HCT116 (cell line): ENCODE measurements around the gene NRSN1. TPM values are rescaled to one million over a fixed set of nuclear protein-coding genes. Genes with fewer than 3 reads are reported as not detected.

Source experiments
- ATAC-seq: fragments of 200-7000 bp; cut with Tn5 transposase; 2 replicates; pipeline ENCODE4 v1.9.1; 2020; ENCODE audit warnings: mild to moderate bottlenecking, moderate library complexity
- BruUV-seq: library from RNA; stranded (reverse); fragments of 400-500 nt; replicated peaks from 2 replicates; lab custom pipeline; 2021; lab: Mats Ljungman, UMichigan
- CTCF ChIA-PET: fragments of 300-600 bp; sonication (Branson Sonifier 250); formaldehyde crosslinking; loops from one replicate; lab custom pipeline; 2021; ENCODE audit warnings: antibody characterized with exemption; lab: Charles Lee
- POLR2A ChIA-PET: fragments of 300-600, 350-600 bp; sonication (Branson Sonifier 250); formaldehyde crosslinking; loops from one replicate; lab custom pipeline; 2021; ENCODE audit warnings: antibody characterized with exemption; lab: Charles Lee
- RAD21 ChIA-PET, 2 experiments: fragments of 300-600 bp; sonication (Branson Sonifier 250); formaldehyde crosslinking; loops; one replicate each; lab custom pipeline; 2023; ENCODE audit warnings: low total read pairs in 2 of 2; ENCODE audit not compliant: uncharacterized antibody in 2 of 2, unreplicated experiment in 2 of 2, low non-redundant PET in 1 of 2; lab: Charles Lee
- DNase-seq: peaks from one replicate; pipeline ENCODE4 v3.0.0-alpha.2; 2010; ENCODE audit warnings: low read depth, low spot score
- H2AFZ ChIP-seq: fragments of 200-600 bp; shearing (Covaris generic), sonication (generic); 2 replicates; pipeline ENCODE4 v1.6.1; 2017; ENCODE audit warnings: low read depth, mixed run types, mixed read lengths, antibody characterized with exemption, low read length; ENCODE audit not compliant: poor library complexity, severe bottlenecking
- H3K27ac ChIP-seq: 2 replicates; pipeline ENCODE4 v1.5.1; 2012; ENCODE audit warnings: low read depth, low read length
- H3K27me3 ChIP-seq: fragments of 200-600 bp; sonication (generic); 2 replicates; pipeline ENCODE4 v1.6.1; 2016; ENCODE audit warnings: mixed run types, low read length, mixed read lengths; ENCODE audit not compliant: insufficient read depth
- H3K36me3 ChIP-seq, 2 experiments: fragments of 200-500 bp in 1 of 2; fragments of 200-600 bp in 1 of 2; sonication (Bioruptor generic) in 1 of 2; sonication (generic) in 1 of 2; 2 replicates each; pipeline versions ENCODE4 v1.5.1 to v1.6.1; 2014 to 2016; ENCODE audit warnings: low read length in 2 of 2, inconsistent platforms in 1 of 2, mixed read lengths in 1 of 2, mixed run types in 1 of 2; ENCODE audit not compliant: insufficient read depth in 2 of 2, control insufficient read depth in 1 of 2
- H3K4me1 ChIP-seq, 2 experiments: fragments of 200-600 bp in 1 of 2; sonication (generic) in 1 of 2; 2 replicates each; pipeline versions ENCODE4 v1.5.1 to v1.6.1; 2012 to 2017; ENCODE audit warnings: low read length in 2 of 2, inconsistent platforms in 1 of 2, mild to moderate bottlenecking in 1 of 2, mixed read lengths in 1 of 2, mixed run types in 1 of 2, moderate library complexity in 1 of 2; ENCODE audit not compliant: insufficient read depth in 2 of 2, control insufficient read depth in 1 of 2
- H3K4me2 ChIP-seq: fragments of 200-600 bp; sonication (generic); 2 replicates; pipeline ENCODE4 v1.6.1; 2017; ENCODE audit warnings: mixed run types, low read length, mixed read lengths
- H3K4me3 ChIP-seq, 2 experiments: fragments of 200-600 bp in 1 of 2; sonication (generic) in 1 of 2; replicated peaks in 1 of 2; 2 replicates each; pipeline ENCODE4 v1.5.1; 2011 to 2016; ENCODE audit warnings: low read length in 2 of 2, control low read depth in 1 of 2, low read depth in 1 of 2, mild to moderate bottlenecking in 1 of 2, mixed read lengths in 1 of 2, mixed run types in 1 of 2
- H3K79me2 ChIP-seq: fragments of 200-600 bp; sonication (generic); 2 replicates; pipeline ENCODE4 v1.6.1; 2017; ENCODE audit warnings: mild to moderate bottlenecking, mixed run types, low read length, moderate library complexity, mixed read lengths; ENCODE audit not compliant: insufficient read depth
- H3K9ac ChIP-seq: fragments of 200-600 bp; sonication (generic); 2 replicates; pipeline ENCODE4 v1.6.1; 2016; ENCODE audit warnings: low read length, mixed read lengths
- H3K9me2 ChIP-seq: fragments of 200-600 bp; sonication (generic), shearing (Covaris generic); 2 replicates; pipeline ENCODE4 v1.6.1; 2017; ENCODE audit warnings: mixed run types, mild to moderate bottlenecking, moderate library complexity; ENCODE audit not compliant: insufficient read depth
- H3K9me3 ChIP-seq, 2 experiments: fragments of 200-500 bp in 1 of 2; fragments of 200-600 bp in 1 of 2; sonication (Bioruptor generic) in 1 of 2; sonication (generic) in 1 of 2; 2 replicates each; pipeline ENCODE4 v1.6.1; 2014 to 2017; ENCODE audit warnings: low read length in 2 of 2, mixed read lengths in 2 of 2, inconsistent platforms in 1 of 2, low read depth in 1 of 2, mild to moderate bottlenecking in 1 of 2, mixed run types in 1 of 2, moderate library complexity in 1 of 2; ENCODE audit not compliant: control insufficient read depth in 1 of 2, insufficient read depth in 1 of 2
- H4K20me1 ChIP-seq: fragments of 200-600 bp; sonication (generic), shearing (Covaris generic); 2 replicates; pipeline ENCODE4 v1.6.1; 2017; ENCODE audit warnings: mixed run types, mild to moderate bottlenecking, moderate library complexity; ENCODE audit not compliant: insufficient read depth
- CBX3 ChIP-seq: IDR thresholded peaks from 2 replicates; pipeline ENCODE4 v1.6.1; 2012; ENCODE audit warnings: low read depth
- EGR1 ChIP-seq: IDR thresholded peaks from 2 replicates; pipeline ENCODE4 v1.6.1; 2012; ENCODE audit warnings: low read depth
- ELF1 ChIP-seq: IDR thresholded peaks from 2 replicates; pipeline ENCODE4 v1.6.1; 2012; ENCODE audit warnings: low read depth, borderline replicate concordance
- EZH2 ChIP-seq: fragments of 200-600 bp; sonication (generic); IDR thresholded peaks from 2 replicates; pipeline ENCODE4 v1.6.1; 2017; ENCODE audit warnings: antibody characterized with exemption, mixed run types
- EZH2phosphoT487 ChIP-seq: fragments of 200-600 bp; IDR thresholded peaks from 2 replicates; pipeline ENCODE4 v1.6.1; 2018; ENCODE audit warnings: antibody characterized with exemption, borderline replicate concordance
- FOSL1 ChIP-seq: IDR thresholded peaks from 2 replicates; pipeline ENCODE4 v1.6.1; 2012; ENCODE audit warnings: low read depth
- JUND ChIP-seq: IDR thresholded peaks from 2 replicates; pipeline ENCODE4 v1.6.1; 2012
- POLR2A ChIP-seq: IDR thresholded peaks from 2 replicates; pipeline ENCODE4 v1.7.0; 2011; ENCODE audit warnings: borderline replicate concordance; ENCODE audit not compliant: insufficient read depth, insufficient read length; ENCODE audit errors: extremely low read depth
- POLR2AphosphoS5 ChIP-seq: IDR thresholded peaks from 2 replicates; pipeline ENCODE4 v1.6.1; 2011; ENCODE audit warnings: mild to moderate bottlenecking, low read depth, low read length, moderate library complexity
- RAD21 ChIP-seq: IDR thresholded peaks from 2 replicates; pipeline ENCODE4 v1.6.1; 2012; ENCODE audit warnings: low read depth, mild to moderate bottlenecking
- SRF ChIP-seq: IDR thresholded peaks from 2 replicates; pipeline ENCODE4 v1.6.1; 2012; ENCODE audit warnings: low read depth
- TCF7L2 ChIP-seq: IDR thresholded peaks from 2 replicates; pipeline ENCODE4 v1.7.0; 2011; ENCODE audit warnings: borderline replicate concordance, inconsistent platforms; ENCODE audit not compliant: insufficient read depth, insufficient read length; ENCODE audit errors: extremely low read depth
- YY1 ChIP-seq: IDR thresholded peaks from 2 replicates; pipeline ENCODE4 v1.6.1; 2011; ENCODE audit warnings: low read length, low read depth, moderate library complexity, mild to moderate bottlenecking; ENCODE audit not compliant: insufficient replicate concordance; ENCODE audit errors: extremely low read depth
- ZNF274 ChIP-seq: fragments of 200-500 bp; sonication (Bioruptor generic); IDR thresholded peaks from 2 replicates; pipeline ENCODE4 v1.6.1; 2014; ENCODE audit warnings: mild to moderate bottlenecking, low read depth, low read length, inconsistent platforms
- intact Hi-C: fragments of 100-400 bp; cut with micrococcal nuclease; formaldehyde crosslinking; loops from 2 replicates; pipeline ENCODE4 v1.10.0; 2022
- total RNA-seq: library from RNA; stranded (reverse); gene quantifications from one replicate; pipeline ENCODE4 v1.2.1, GENCODE V29; 2021; ENCODE audit not compliant: unreplicated experiment
- TF ChIP-seq, protein P1 (sequence below): IDR thresholded peaks from 2 replicates; pipeline ENCODE4 v1.6.1; 2012
- TF ChIP-seq, protein P2 (sequence below): IDR thresholded peaks from 2 replicates; pipeline ENCODE4 v1.6.1; 2012
- TF ChIP-seq, protein P3 (sequence below): IDR thresholded peaks from 2 replicates; pipeline ENCODE4 v1.6.1; 2012; ENCODE audit warnings: low read depth
- TF ChIP-seq, protein P4 (sequence below): IDR thresholded peaks from 2 replicates; pipeline ENCODE4 v1.6.1; 2011; ENCODE audit warnings: mild to moderate bottlenecking, low read length, moderate library complexity; ENCODE audit not compliant: insufficient replicate concordance; ENCODE audit errors: extremely low read depth
- TF ChIP-seq, protein P5 (sequence below), 3 experiments: fragments of 200-600 bp in 1 of 3; sonication (generic) in 1 of 3; IDR thresholded peaks in 2 of 3; conservative IDR thresholded peaks in 1 of 3; 2 replicates each; pipeline ENCODE4 v1.5.1; 2012 to 2017; ENCODE audit warnings: low read depth in 2 of 3, low read length in 2 of 3, antibody characterized with exemption in 1 of 3, borderline replicate concordance in 1 of 3, control low read depth in 1 of 3, mild to moderate bottlenecking in 1 of 3, mixed read lengths in 1 of 3, mixed run types in 1 of 3, moderate library complexity in 1 of 3; ENCODE audit not compliant: insufficient read depth in 1 of 3

NRSN1 gene
- total RNA-seq, 1 experiment from 2014 or later, result not detected

DNA sequence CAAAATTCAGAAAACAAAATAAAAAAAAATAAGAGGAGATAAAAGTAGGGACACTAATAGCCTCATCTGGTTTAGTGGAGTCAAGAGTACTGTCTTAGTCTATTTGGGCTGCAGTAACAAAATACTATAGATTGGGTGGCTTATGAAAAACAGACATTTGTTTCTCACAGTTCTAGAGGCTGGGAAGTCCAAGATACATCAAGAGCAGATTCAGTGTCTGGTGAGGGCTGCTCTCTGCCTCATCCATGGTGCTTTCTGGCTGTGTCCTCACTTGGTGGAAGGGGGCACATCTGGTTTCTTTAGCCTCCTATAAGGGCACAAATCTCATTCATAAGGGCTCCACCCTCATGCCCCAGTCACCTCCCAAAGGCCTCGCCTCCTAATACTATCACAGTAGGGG is 26.0 kb downstream of the NRSN1 start:
- no peak overlapping the region for H3K27ac ChIP-seq
- no peaks in the 10 kb centered on the region for H3K36me3 ChIP-seq
- no TSS peak for BruUV-seq
- H3K9me2 ChIP-seq, result no peaks in the 10 kb centered on the region
- TF ChIP-seq EZH2phosphoT487 (no peak), YY1 (no peak), EGR1 (no peak), POLR2AphosphoS5 (no peak), JUND (no peak), SRF (no peak), RAD21 (no peak), POLR2A (no peak), ZNF274 (no peak), TCF7L2 (no peak), ELF1 (no peak), FOSL1 (no peak), CBX3 (no peak), EZH2 (no peak)
- TF ChIP-seq, protein P1, sequence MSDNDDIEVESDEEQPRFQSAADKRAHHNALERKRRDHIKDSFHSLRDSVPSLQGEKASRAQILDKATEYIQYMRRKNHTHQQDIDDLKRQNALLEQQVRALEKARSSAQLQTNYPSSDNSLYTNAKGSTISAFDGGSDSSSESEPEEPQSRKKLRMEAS, result no peak
- TF ChIP-seq, protein P2, sequence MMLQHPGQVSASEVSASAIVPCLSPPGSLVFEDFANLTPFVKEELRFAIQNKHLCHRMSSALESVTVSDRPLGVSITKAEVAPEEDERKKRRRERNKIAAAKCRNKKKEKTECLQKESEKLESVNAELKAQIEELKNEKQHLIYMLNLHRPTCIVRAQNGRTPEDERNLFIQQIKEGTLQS, result no peak
- TF ChIP-seq, protein P3, sequence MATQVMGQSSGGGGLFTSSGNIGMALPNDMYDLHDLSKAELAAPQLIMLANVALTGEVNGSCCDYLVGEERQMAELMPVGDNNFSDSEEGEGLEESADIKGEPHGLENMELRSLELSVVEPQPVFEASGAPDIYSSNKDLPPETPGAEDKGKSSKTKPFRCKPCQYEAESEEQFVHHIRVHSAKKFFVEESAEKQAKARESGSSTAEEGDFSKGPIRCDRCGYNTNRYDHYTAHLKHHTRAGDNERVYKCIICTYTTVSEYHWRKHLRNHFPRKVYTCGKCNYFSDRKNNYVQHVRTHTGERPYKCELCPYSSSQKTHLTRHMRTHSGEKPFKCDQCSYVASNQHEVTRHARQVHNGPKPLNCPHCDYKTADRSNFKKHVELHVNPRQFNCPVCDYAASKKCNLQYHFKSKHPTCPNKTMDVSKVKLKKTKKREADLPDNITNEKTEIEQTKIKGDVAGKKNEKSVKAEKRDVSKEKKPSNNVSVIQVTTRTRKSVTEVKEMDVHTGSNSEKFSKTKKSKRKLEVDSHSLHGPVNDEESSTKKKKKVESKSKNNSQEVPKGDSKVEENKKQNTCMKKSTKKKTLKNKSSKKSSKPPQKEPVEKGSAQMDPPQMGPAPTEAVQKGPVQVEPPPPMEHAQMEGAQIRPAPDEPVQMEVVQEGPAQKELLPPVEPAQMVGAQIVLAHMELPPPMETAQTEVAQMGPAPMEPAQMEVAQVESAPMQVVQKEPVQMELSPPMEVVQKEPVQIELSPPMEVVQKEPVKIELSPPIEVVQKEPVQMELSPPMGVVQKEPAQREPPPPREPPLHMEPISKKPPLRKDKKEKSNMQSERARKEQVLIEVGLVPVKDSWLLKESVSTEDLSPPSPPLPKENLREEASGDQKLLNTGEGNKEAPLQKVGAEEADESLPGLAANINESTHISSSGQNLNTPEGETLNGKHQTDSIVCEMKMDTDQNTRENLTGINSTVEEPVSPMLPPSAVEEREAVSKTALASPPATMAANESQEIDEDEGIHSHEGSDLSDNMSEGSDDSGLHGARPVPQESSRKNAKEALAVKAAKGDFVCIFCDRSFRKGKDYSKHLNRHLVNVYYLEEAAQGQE, result no peak
- TF ChIP-seq, protein P4, sequence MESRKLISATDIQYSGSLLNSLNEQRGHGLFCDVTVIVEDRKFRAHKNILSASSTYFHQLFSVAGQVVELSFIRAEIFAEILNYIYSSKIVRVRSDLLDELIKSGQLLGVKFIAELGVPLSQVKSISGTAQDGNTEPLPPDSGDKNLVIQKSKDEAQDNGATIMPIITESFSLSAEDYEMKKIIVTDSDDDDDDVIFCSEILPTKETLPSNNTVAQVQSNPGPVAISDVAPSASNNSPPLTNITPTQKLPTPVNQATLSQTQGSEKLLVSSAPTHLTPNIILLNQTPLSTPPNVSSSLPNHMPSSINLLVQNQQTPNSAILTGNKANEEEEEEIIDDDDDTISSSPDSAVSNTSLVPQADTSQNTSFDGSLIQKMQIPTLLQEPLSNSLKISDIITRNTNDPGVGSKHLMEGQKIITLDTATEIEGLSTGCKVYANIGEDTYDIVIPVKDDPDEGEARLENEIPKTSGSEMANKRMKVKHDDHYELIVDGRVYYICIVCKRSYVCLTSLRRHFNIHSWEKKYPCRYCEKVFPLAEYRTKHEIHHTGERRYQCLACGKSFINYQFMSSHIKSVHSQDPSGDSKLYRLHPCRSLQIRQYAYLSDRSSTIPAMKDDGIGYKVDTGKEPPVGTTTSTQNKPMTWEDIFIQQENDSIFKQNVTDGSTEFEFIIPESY, result no peak
- TF ChIP-seq, protein P5, sequence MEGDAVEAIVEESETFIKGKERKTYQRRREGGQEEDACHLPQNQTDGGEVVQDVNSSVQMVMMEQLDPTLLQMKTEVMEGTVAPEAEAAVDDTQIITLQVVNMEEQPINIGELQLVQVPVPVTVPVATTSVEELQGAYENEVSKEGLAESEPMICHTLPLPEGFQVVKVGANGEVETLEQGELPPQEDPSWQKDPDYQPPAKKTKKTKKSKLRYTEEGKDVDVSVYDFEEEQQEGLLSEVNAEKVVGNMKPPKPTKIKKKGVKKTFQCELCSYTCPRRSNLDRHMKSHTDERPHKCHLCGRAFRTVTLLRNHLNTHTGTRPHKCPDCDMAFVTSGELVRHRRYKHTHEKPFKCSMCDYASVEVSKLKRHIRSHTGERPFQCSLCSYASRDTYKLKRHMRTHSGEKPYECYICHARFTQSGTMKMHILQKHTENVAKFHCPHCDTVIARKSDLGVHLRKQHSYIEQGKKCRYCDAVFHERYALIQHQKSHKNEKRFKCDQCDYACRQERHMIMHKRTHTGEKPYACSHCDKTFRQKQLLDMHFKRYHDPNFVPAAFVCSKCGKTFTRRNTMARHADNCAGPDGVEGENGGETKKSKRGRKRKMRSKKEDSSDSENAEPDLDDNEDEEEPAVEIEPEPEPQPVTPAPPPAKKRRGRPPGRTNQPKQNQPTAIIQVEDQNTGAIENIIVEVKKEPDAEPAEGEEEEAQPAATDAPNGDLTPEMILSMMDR (IDR thresholded peaks at IDR 0.05 in 2 of 3, conservative IDR thresholded peaks at IDR 0.05 in 1 of 3; ENCODE audit: borderline replicate concordance in 1 of 3, insufficient read depth in 1 of 3, low read depth in 2 of 3, low read length in 2 of 3), result no peak
- TF ChIP-seq, all 23 proteins: peak for 0
- POLR2A ChIA-PET, result no interaction called here
- Histone ChIP-seq H3K4me1 (no peaks in the 10 kb centered on the region), H3K9ac (no peak overlapping the region), H4K20me1 (no peaks in the 10 kb centered on the region), H3K27me3 (no peaks in the 10 kb centered on the region), H3K79me2 (no peaks in the 10 kb centered on the region), H3K4me3 (no peak overlapping the region), H2AFZ (no peak overlapping the region), H3K4me2 (no peak overlapping the region), H3K9me3 (no peaks in the 10 kb centered on the region)
- intact Hi-C loops, result no loop called here
- no peak for DNase-seq
- RAD21 ChIA-PET, result no interaction called here
- CTCF ChIA-PET, result no interaction called here
- no peak for ATAC-seq
